Right renal cortex interstitium (tissue), 3 donors: Measurements from ENCODE around the gene GJB4. TPM values are rescaled to one million over a fixed set of nuclear protein-coding genes. Genes with fewer than 3 reads are reported as not detected.

Experiments used
- DNase-seq, 3 donors: peaks; one replicate each; pipeline ENCODE4 v3.0.0-alpha.2; 2013; ENCODE audit warnings: low read depth in 3 of 3, low spot score in 2 of 3
- polyA plus RNA-seq, 3 donors: library from polyadenylated mRNA; unstranded; fragments of 120-200 nt; gene quantifications; one replicate each; pipeline ENCODE4 v1.2.1, GENCODE V29; 2013; ENCODE audit not compliant: insufficient read length in 3 of 3

The GJB4 gene
- polyA plus RNA-seq, 3 donors: 0.06 to 0.28 TPM; not detected in 1

DNA sequence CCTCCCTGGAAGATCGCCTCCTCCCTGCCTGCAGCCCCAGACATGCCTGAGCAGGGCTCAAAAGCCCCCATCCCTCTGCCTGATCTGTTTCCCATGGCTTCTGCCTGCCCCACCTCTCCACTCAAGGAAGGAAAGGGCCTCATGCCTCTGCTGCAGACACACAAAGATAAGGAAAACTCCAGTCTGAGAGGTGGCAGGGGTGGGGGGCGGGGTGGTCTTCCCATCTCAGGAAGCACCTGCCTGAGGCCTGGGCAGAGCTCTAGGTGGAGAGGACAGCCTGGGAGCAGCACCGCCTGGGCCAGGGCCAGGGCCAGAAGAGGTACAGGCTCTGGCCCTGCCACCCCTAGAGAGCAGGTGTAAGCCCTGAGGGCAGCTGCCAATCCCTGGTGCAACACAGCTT is 17.4 kb downstream of the GJB4 start:
- DNase-seq: no peak

DNA sequence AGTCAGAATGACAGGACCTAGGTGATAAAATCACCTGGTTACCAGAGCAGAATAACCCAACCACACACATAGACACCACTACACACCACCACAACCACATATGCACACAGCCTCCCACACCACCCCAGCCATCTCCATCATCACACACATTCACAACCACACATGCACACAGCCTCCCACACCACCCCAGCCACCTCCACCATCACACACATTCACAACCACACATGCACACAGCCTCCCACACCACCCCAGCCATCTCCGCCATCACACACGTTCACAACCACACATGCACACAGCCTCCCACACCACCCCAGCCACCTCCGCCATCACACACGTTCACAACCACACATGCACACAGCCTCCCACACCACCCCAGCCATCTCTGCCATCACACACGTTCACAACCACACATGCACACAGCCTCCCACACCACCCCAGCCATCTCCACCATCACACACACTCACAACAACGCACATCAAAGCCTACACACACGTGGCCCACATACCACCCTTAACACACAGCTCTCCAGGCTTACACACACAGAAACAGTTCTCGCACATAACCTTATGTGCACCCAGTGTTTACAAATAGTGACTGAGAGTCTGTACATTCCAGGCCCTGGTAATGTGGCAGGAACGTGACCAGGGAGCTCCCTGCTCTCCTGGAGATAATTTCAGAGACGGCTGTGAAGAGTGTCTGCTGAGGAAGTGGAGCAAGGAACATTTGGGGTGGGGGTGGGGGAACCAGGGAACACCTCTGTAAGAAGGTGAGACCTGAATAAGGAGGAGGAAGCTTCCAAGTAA is 18.2 kb downstream of the GJB4 start:
- DNase-seq: no peak

DNA sequence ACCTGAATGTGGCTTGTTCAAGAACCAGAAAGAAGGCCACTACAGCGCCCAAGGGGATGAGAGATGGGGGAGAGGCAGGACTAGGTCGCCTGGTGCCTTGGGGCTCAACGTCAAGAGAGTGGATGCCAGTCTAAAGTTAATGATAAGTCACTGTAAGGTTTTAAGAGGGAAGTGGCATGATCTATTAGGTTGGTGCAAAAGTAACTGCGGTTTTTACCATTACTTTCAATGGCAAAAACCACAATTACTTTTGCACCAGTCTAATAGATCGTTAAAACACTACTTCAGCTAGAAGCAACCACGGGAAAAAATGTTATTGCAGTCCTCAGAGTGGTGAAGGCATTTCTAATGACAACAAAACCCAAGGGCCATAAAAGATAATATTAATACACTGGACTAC is 18.8 kb downstream of the GJB4 start:
- no peak for DNase-seq

DNA sequence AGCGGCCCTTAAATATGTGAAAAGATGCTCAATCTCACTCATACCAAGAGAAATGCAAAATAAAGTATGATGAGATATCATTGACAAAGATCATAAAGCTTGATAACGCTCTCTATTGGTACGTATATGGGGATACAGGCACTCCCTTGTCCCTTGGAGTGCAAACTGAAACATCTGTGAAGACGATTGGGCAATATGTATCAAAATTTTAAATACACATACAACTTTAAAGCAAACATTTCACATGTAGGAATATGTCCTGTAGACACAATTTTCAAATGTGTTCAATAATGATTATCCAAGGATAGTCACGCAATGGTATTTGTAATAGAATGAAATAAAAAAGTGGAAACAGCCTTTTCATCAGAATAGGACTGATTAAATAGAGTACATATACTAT is 19.5 kb downstream of the GJB4 start:
- DNase-seq: no peak

DNA sequence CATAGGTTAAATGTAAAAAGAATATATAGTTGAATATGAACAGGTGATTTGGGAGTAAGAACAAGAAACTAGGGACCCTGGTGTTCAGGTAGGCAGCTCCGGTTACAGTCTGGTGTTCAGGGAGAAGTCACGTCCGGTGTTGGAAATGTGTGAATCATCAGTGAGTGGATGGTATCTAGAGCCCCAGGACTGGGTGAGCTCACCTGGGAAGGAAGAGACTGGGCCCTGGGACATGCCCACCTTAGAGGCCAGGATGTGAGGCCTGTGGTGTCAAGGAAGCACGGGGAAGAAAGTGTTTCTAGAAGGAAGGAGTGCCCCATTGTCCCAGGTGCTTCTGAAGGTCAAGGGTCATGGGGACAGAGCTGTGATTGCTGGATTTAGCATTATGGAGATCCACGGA is 20.0 kb downstream of the GJB4 start:
- no peak for DNase-seq

DNA sequence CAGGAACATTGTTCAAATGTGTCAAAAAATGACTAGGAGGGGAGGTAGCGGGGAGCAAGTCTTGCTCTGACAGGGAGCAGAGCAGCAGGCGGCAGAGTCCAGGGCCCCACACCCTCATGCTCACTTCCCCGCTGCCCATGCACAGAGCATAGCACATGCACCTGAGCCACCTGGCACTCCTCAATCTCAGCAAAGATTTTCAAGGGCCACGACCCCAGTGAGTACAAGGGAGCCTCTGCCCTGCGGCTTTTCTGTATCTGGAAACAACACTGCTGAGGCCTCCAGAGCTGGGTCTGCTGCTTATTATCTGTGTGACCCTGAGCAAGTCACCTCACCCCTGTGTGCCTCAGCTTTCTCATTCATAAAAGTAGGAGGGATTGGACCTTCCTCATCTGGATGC is 20.4 kb downstream of the GJB4 start:
- no peak for DNase-seq

DNA sequence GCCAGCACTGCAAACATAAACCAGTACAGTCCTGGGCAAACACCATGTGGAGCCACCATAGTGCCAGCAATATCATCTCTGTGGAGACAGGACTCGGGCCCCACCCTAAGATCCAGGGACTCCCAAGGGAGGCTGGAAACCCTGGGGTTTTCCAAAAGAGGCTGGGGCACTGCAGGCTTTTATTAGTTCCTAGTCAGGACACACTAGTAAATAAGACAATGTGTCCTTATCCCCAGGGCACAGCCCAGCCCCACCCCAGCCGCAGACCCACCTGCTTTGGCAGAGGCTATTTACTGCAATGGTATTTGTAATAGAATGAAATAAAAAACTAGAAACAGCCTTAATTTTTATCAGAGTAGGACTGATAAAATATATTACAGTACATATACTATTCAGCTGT is 21.0 kb downstream of the GJB4 start:
- DNase-seq: no peak

DNA sequence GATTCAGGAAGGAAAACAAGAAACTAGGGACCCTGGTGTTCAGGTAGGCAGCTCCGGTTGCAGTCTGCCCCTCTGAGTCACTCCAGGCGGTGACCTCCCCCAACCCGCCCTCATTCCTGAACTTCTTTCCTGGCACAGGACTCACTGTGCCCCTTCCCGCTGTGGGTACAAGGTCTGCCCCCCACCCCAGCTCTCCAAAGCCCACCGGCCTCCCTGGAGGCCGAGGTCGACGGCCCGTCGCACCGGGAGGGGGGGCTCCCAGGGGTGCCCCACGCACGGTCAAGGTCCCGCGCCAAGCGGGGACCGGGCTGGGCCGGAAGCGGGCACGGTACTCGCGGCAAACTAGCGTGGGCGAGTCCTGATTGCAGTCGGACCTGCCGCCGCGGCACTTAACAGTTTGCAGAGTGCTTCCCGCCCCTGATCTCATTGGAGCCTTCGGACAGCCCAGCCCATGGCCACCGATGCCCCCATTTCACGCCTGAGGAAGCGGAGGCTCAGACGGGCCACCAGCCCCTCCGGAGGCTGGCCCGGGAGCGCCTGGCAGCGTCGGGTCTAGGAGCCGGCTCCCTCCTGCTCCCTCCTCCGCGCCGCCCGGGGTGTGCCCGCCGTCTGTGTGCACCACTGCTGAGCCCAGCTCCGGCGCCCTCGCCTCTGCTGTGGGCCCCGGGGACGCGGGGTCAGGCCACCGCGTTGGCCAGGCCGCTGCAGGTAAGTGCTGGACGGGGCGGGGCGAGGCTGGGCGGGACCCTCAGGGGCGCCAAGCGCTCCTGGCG is 21.7 kb downstream of the GJB4 start, which contains the start of gene GJB3:
Gene GJB3, plus strand, starts transcription at position 144 of the 773 bp plus-strand sequence. CDS start 3,549 bp downstream, outside the sequence.
- no peak for DNase-seq

DNA sequence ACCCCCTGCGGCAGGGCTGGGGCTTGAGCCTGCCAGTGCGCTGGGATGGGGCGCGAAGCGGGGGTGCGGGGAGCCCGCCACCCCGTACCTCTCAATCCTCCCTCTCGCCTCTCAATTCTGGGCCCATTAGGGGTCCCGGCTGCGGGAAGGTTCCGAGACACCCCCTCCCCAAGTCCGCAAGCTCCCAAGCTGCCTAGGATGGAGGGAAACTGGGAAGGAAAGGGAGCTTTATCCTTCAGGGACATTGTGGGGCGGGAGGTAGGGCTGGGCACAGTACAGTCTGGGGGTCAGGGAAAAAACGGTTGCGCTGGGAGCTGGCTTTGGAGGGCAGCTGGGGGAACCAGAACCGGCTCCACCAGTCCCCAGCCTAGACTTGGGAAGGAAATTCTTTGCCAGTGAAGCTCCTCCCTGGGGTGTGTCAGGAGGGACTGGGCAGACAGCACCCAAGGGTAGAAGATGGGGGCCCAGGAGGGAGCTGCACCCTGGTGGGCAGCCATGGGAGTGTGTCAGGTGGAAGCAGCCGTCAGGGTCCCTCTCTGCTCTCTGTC is 22.4 kb downstream of the GJB4 start:
- no peak for DNase-seq

DNA sequence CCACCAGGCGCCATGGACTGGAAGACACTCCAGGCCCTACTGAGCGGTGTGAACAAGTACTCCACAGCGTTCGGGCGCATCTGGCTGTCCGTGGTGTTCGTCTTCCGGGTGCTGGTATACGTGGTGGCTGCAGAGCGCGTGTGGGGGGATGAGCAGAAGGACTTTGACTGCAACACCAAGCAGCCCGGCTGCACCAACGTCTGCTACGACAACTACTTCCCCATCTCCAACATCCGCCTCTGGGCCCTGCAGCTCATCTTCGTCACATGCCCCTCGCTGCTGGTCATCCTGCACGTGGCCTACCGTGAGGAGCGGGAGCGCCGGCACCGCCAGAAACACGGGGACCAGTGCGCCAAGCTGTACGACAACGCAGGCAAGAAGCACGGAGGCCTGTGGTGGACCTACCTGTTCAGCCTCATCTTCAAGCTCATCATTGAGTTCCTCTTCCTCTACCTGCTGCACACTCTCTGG is 25.2 kb downstream of the GJB4 start:
- DNase-seq: no peak

DNA sequence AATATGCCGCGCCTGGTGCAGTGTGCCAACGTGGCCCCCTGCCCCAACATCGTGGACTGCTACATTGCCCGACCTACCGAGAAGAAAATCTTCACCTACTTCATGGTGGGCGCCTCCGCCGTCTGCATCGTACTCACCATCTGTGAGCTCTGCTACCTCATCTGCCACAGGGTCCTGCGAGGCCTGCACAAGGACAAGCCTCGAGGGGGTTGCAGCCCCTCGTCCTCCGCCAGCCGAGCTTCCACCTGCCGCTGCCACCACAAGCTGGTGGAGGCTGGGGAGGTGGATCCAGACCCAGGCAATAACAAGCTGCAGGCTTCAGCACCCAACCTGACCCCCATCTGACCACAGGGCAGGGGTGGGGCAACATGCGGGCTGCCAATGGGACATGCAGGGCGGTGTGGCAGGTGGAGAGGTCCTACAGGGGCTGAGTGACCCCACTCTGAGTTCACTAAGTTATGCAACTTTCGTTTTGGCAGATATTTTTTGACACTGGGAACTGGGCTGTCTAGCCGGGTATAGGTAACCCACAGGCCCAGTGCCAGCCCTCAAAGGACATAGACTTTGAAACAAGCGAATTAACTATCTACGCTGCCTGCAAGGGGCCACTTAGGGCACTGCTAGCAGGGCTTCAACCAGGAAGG is 25.8 kb downstream of the GJB4 start:
- no peak for DNase-seq

DNA sequence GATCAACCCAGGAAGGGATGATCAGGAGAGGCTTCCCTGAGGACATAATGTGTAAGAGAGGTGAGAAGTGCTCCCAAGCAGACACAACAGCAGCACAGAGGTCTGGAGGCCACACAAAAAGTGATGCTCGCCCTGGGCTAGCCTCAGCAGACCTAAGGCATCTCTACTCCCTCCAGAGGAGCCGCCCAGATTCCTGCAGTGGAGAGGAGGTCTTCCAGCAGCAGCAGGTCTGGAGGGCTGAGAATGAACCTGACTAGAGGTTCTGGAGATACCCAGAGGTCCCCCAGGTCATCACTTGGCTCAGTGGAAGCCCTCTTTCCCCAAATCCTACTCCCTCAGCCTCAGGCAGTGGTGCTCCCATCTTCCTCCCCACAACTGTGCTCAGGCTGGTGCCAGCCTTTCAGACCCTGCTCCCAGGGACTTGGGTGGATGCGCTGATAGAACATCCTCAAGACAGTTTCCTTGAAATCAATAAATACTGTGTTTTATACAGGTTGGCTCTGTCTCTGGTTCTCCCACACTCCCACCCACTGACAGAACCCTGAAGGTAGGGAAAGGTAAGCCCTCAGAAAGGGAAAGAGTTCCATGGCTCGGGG is 26.4 kb downstream of the GJB4 start:
- DNase-seq: no peak

DNA sequence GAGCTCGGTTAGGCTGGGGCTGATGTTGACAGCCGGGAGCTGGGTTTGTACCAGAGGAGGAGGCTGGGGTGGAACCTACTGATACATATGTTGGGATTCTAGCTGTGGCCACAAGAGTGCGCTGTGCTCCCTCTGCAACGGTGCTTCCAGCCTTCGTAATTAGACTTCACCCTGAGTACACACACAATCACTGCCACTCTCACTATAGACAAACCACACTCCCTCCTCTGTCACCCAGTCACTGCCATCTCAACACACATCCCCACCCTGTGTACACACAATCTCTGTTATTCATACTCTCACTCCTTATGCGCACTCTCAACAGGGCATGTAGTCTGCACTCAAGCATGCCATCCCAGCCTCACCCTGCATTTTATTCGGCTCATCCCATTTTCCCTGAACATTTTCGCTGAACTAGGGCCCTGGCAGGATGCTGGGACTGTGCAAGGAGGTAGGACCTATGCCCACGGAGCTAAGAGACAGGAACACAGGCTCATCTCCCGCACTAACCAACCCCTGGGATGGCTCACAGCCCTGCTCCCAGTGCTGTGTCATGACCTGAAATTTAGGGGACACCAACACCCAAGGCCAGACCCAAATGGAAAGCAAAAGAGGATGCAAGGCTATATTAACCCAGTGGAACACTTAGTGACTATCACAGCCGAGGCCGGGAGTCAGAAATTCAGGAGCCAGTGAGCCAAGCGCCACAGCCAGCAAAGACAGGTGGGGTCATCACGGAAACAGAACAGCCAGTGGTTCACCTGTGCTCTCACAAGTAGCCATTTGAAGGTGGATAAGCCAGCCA is 27.2 kb downstream of the GJB4 start:
- peak; percentile 30 to 58 (median 36) for DNase-seq

DNA sequence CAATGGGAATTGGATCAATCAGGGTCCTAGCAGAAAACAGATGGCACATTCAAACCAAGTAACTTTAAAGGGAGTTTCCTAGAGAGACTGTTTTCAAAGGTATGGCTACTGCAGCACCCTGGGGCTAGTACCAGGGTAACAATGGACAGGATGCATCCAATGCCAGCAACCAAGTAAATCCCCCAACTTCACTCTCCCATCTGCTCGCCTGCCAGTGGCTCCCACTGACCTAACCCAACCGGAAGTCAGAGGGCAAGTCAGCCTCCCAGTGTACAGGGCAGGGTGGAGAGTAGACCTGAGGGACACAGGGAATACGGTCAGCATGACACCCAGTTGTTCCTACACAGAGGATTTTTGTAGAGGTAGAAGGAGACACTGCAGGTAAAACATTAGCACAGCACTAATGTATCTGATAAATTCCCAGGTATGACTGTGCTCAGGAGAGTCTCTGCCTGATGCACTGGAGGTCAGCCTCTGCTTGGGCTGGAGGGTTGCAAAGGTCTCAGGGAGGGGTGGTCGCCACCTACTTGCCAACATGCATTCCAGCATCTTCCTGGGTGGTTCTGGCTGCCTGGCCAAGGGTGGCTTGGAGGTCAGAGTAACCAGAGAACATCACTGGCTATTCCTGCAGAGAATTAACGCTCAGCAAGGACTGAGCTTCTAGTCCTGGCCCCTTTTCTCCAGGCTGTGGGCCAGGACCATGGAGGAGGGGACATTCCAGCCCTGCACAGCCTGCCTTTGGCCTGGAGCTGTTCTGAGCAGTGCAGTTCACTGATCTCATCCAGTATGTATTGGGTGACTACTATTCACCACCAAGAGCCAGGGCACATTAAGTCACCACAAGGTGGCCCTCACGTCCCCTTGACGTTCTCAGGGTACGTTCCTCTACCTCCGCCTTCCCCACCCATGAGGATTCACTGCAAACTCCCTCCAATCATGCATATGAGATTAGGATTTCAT is 28.2 kb downstream of the GJB4 start:
- DNase-seq: no peak

DNA sequence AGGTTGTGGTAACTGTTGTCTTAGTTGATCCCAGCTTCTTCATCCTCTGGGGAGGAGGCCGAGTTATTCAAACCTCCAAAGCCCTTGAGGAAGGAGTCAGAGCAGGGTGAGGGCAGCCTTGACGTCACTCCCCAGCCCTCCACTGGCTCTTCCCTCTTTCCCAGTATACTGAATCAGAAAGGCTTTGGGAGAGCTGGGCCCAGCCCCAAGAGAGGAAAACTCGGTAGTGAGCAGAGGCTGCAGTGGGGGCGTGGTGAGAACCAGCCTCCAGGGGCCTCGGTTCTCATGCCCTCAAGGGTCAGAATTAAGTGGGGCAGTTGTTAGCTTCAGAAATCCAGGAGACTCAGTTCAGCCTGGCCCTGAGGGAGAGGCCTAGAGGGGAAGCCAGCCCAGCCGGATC is 31.4 kb downstream of the GJB4 start:
- no peak for DNase-seq

DNA sequence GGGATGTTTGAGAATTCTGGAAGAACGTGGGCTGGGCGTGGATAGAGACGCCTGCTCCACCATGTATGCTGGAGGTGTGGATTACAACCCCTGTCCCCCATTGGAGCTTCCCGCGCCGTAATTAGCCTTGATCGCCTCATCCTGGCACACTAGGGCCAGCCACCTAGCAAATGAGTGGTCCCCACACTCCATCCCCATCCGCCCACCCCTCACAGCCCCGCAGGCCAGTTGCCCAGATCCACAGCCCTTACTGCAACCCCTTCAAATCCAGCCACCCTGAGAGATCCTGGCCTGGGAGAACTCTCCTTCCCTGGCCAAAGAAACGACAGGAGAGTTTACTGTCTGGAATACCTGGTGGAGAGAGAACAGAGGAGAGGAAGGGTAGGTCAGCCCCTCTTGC is 32.9 kb downstream of the GJB4 start:
- no peak for DNase-seq

DNA sequence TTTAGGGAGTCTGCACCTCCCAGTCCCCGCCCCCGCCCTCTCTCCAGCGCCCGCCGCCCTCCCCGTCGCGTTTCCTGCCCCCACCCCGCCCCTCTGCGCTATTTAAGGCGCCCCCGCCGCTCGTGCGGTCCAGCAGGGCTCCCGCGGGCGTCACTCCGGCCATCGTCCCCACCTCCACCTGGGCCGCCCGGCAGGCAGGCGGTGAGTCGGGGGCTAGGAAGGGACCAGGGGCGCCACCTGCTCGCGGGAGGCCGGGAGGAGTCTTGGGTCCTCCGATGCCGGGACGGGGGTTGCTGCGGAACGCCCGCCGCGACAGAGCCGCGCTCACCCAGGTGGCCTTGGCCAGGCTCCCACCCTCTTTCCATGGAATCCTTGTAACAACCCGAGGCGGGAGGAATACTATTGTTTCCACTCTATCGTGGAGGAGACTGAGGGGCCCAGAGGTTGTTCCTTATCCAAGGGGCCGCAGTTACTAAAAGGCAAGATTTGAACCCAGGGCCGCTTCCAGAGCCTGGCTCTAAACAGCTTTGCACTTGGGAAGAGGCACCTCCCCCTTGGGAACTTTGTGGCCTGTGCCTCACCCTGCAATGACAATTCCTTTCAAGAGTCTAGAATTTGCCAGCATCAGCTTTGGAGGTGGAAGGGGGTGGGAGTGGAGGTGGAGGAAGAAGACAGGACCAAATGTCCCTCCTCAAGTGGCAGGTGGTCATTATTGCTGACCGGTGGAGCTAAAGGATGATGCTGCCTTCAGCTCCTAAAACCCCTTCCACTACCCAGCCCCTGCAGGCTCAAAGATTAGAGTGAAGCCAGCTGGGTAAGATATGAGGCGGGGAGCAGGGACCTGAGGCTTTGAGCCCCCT is 33.6 kb downstream of the GJB4 start, which contains the start of gene GJA4:
Gene GJA4, plus strand, starts transcription at position 132 of the 860 bp plus-strand sequence. CDS start 1,215 bp downstream, outside the sequence.
- no peak for DNase-seq
